ENCODE data around the gene LAMA2.

- no peak for TF ChIP-seq POLR2A (IDR thresholded peaks at IDR 0.05)
- TF ChIP-seq CTCF (IDR thresholded peaks at IDR 0.05), result no peak
These were observed 232.5 kb downstream of the LAMA2 start for GRCh38 chr6:129115471-129115870.

Measured in stomach (tissue), 4 donors.